GM23338 (cell line): ENCODE results near the gene ANKRD23. TPM values are rescaled to one million over a fixed set of nuclear protein-coding genes. Genes with fewer than 3 reads are reported as not detected.
A peak's percentile ranks its signal among the peaks of the same experiment; 100 is the strongest.

Experiments
- ATAC-seq: fragments of 200-7000 bp; cut with Tn5 transposase; 3 replicates; pipeline ENCODE4 v1.9.1; 2020
- DNase-seq: peaks from one replicate; pipeline ENCODE4 v3.0.0-alpha.2; 2015; ENCODE audit warnings: low spot score
- H2AFZ ChIP-seq: fragments of 200-600 bp; sonication (generic); 2 replicates; pipeline ENCODE4 v1.8.0; 2016; ENCODE audit warnings: antibody characterized with exemption, mild to moderate bottlenecking, moderate library complexity
- H3F3A ChIP-seq: fragments of 200-600 bp; sonication (generic); replicated peaks from 2 replicates; pipeline ENCODE4 v1.8.0; 2017; ENCODE audit warnings: antibody characterized with exemption, mixed run types, low read depth
- H3K27ac ChIP-seq: fragments of 200-600 bp; sonication (generic); 2 replicates; pipeline ENCODE4 v1.6.1; 2016; ENCODE audit warnings: low read depth
- H3K27me3 ChIP-seq: fragments of 200-600 bp; sonication (generic); 2 replicates; pipeline ENCODE4 v1.8.0; 2016; ENCODE audit warnings: mild to moderate bottlenecking, mixed run types, moderate library complexity; ENCODE audit not compliant: insufficient read depth
- H3K36me3 ChIP-seq: fragments of 200-600 bp; sonication (generic); 2 replicates; pipeline ENCODE4 v1.8.0; 2016; ENCODE audit warnings: mild to moderate bottlenecking; ENCODE audit not compliant: insufficient read depth
- H3K4me1 ChIP-seq: fragments of 200-600 bp; sonication (generic); 2 replicates; pipeline ENCODE4 v1.8.0; 2016; ENCODE audit warnings: mild to moderate bottlenecking, moderate library complexity; ENCODE audit not compliant: insufficient read depth
- H3K4me2 ChIP-seq: fragments of 200-600 bp; sonication (generic); 2 replicates; pipeline ENCODE4 v1.7.1; 2017; ENCODE audit warnings: mixed run types
- H3K4me3 ChIP-seq: fragments of 200-600 bp; sonication (generic); 2 replicates; pipeline ENCODE4 v1.6.1; 2016; ENCODE audit warnings: mixed run types
- H3K79me2 ChIP-seq: fragments of 200-600 bp; sonication (generic); replicated peaks from 2 replicates; pipeline ENCODE4 v1.8.0; 2017; ENCODE audit warnings: mild to moderate bottlenecking; ENCODE audit not compliant: insufficient read depth
- H3K9me2 ChIP-seq: fragments of 200-600 bp; sonication (generic); 2 replicates; pipeline ENCODE4 v1.8.0; 2017; ENCODE audit not compliant: insufficient read depth
- H4K20me1 ChIP-seq: fragments of 200-600 bp; sonication (generic); replicated peaks from 2 replicates; pipeline ENCODE4 v1.8.0; 2017; ENCODE audit warnings: mild to moderate bottlenecking; ENCODE audit not compliant: insufficient read depth
- H3K27ac Mint-ChIP-seq: 2 replicates; pipeline ENCODE4 v1.8.0; 2020; ENCODE audit warnings: inconsistent platforms, mild to moderate bottlenecking, moderate library complexity, mixed read lengths
- H3K27me3 Mint-ChIP-seq: 3 replicates; pipeline ENCODE4 v1.8.0; 2022; ENCODE audit warnings: low read depth, mild to moderate bottlenecking, moderate library complexity, mixed read lengths, inconsistent platforms; ENCODE audit not compliant: insufficient read depth, poor library complexity
- H3K36me3 Mint-ChIP-seq: 3 replicates; pipeline ENCODE4 v1.8.0; 2021; ENCODE audit warnings: low read depth, mild to moderate bottlenecking, inconsistent platforms, moderate library complexity, mixed read lengths
- H3K4me1 Mint-ChIP-seq: 3 replicates; pipeline ENCODE4 v1.8.0; 2020; ENCODE audit warnings: mild to moderate bottlenecking, inconsistent platforms, mixed read lengths
- H3K4me3 Mint-ChIP-seq: 3 replicates; pipeline ENCODE4 v1.8.0; 2021; ENCODE audit warnings: moderate library complexity, mild to moderate bottlenecking, inconsistent platforms, mixed read lengths
- H3K9me3 Mint-ChIP-seq: 3 replicates; pipeline ENCODE4 v1.8.0; 2020; ENCODE audit warnings: moderate library complexity, mild to moderate bottlenecking, inconsistent platforms, mixed read lengths
- CTCF ChIP-seq, 2 experiments: fragments of 200-600 bp in 1 of 2; sonication (generic) in 1 of 2; conservative IDR thresholded peaks; 2 replicates each; pipeline versions ENCODE4 v1.5.1 to v1.6.1; 2016 to 2017; ENCODE audit warnings: antibody characterized with exemption in 2 of 2, low read depth in 2 of 2, mild to moderate bottlenecking in 2 of 2, moderate library complexity in 1 of 2
- POLR2AphosphoS5 ChIP-seq: IDR thresholded peaks from 2 replicates; pipeline ENCODE4 v1.6.1; 2016; ENCODE audit warnings: antibody characterized with exemption, low read depth
- STAT1 ChIP-seq: IDR thresholded peaks from one replicate; pipeline ENCODE4 v1.6.1; 2016; ENCODE audit warnings: antibody characterized with exemption; ENCODE audit not compliant: unreplicated experiment
- polyA plus RNA-seq: library from polyadenylated mRNA; unstranded; fragments of >200 nt; fragmentation: Nextera tagmentation; extraction: Ambion mirVana; gene quantifications from 2 replicates; pipeline ENCODE4 v1.2.1, GENCODE V29; 2016
- total RNA-seq: library from RNA; depleted of rRNA; stranded (reverse); fragments of >200 nt; shearing (Covaris generic); gene quantifications from 2 replicates; pipeline ENCODE4 v1.2.3, GENCODE V29; 2014
- TF ChIP-seq, protein P1 (sequence below): fragments of 250-450 bp; sonication (Bioruptor Pico); IDR thresholded peaks from 2 replicates; pipeline ENCODE4 v1.5.0; 2020; ENCODE audit warnings: mild to moderate bottlenecking, moderate library complexity

ANKRD23 gene
- total and polyA plus RNA-seq, 2 experiments from 2014 or later: 4.0 to 5.0 TPM

DNA sequence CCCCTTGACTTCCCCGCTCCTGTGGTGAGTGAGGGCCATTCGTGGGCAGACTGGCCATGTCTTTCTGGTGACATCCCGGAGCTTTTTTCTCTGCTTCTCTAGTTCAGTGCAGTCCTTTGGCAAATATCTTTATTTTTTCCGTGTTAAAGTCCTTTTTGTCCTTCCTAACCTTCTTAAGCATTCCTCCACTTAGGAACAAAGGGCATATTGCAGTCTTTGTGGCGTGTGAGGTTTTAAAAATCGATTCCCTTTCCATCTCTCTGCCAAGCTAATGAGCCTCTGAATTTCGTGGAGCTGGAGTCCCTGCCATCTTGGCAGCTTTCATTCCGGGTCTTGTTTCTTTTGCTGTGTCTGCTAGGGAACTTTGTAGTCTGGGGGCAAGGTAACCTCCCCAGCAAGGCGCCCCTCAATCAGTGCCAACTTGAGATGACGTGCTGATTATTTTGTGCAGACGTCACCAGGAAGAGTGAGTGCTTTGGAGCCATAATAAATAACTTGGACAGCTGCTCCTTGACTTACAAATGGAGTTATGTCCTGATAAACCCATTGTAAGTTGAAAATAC is 22.6 kb downstream of the ANKRD23 start:
- H3K27ac ChIP-seq: peak overlapping the region; percentile 50; the same call in 1 of the 2 replicates
- H3K4me2 ChIP-seq: no peak overlapping the region
- H2AFZ ChIP-seq: no peak overlapping the region
- no peak for TF ChIP-seq POLR2AphosphoS5
- TF ChIP-seq, protein P1, sequence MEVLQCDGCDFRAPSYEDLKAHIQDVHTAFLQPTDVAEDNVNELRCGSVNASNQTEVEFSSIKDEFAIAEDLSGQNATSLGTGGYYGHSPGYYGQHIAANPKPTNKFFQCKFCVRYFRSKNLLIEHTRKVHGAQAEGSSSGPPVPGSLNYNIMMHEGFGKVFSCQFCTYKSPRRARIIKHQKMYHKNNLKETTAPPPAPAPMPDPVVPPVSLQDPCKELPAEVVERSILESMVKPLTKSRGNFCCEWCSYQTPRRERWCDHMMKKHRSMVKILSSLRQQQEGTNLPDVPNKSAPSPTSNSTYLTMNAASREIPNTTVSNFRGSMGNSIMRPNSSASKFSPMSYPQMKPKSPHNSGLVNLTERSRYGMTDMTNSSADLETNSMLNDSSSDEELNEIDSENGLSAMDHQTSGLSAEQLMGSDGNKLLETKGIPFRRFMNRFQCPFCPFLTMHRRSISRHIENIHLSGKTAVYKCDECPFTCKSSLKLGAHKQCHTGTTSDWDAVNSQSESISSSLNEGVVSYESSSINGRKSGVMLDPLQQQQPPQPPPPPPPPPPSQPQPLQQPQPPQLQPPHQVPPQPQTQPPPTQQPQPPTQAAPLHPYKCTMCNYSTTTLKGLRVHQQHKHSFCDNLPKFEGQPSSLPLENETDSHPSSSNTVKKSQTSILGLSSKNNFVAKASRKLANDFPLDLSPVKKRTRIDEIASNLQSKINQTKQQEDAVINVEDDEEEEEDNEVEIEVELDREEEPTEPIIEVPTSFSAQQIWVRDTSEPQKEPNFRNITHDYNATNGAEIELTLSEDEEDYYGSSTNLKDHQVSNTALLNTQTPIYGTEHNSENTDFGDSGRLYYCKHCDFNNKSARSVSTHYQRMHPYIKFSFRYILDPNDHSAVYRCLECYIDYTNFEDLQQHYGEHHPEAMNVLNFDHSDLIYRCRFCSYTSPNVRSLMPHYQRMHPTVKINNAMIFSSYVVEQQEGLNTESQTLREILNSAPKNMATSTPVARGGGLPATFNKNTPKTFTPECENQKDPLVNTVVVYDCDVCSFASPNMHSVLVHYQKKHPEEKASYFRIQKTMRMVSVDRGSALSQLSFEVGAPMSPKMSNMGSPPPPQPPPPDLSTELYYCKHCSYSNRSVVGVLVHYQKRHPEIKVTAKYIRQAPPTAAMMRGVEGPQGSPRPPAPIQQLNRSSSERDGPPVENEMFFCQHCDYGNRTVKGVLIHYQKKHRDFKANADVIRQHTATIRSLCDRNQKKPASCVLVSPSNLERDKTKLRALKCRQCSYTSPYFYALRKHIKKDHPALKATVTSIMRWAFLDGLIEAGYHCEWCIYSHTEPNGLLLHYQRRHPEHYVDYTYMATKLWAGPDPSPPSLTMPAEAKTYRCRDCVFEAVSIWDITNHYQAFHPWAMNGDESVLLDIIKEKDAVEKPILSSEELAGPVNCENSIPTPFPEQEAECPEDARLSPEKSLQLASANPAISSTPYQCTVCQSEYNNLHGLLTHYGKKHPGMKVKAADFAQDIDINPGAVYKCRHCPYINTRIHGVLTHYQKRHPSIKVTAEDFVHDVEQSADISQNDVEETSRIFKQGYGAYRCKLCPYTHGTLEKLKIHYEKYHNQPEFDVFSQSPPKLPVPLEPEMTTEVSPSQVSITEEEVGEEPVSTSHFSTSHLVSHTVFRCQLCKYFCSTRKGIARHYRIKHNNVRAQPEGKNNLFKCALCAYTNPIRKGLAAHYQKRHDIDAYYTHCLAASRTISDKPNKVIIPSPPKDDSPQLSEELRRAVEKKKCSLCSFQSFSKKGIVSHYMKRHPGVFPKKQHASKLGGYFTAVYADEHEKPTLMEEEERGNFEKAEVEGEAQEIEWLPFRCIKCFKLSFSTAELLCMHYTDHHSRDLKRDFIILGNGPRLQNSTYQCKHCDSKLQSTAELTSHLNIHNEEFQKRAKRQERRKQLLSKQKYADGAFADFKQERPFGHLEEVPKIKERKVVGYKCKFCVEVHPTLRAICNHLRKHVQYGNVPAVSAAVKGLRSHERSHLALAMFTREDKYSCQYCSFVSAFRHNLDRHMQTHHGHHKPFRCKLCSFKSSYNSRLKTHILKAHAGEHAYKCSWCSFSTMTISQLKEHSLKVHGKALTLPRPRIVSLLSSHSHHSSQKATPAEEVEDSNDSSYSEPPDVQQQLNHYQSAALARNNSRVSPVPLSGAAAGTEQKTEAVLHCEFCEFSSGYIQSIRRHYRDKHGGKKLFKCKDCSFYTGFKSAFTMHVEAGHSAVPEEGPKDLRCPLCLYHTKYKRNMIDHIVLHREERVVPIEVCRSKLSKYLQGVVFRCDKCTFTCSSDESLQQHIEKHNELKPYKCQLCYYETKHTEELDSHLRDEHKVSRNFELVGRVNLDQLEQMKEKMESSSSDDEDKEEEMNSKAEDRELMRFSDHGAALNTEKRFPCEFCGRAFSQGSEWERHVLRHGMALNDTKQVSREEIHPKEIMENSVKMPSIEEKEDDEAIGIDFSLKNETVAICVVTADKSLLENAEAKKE (CRISPR knock-in tag): no peak
- H3F3A ChIP-seq: no peaks in the 10 kb centered on the region
- peaks cover 40% of the 10 kb centered on the region for H3K4me1 Mint-ChIP-seq
- H3K27me3 Mint-ChIP-seq: peaks cover 18% of the 10 kb centered on the region
- H3K4me3 ChIP-seq: no peak overlapping the region
- H3K36me3 ChIP-seq: no peaks in the 10 kb centered on the region; the same call in 1 of the 2 replicates
- H3K27me3 ChIP-seq: no peaks in the 10 kb centered on the region
- peaks cover 16% of the 10 kb centered on the region for H3K4me1 ChIP-seq
- no peaks in the 10 kb centered on the region for H3K9me3 Mint-ChIP-seq
- no peak overlapping the region for H3K27ac Mint-ChIP-seq
- peaks cover 51% of the 10 kb centered on the region for H4K20me1 ChIP-seq
- no peak overlapping the region for H3K4me3 Mint-ChIP-seq
- ATAC-seq (no peak), DNase-seq (no peak)
- H3K9me2 ChIP-seq: no peaks in the 10 kb centered on the region
- H3K79me2 ChIP-seq: peaks cover 78% of the 10 kb centered on the region
- H3K36me3 Mint-ChIP-seq: peaks cover 58% of the 10 kb centered on the region

DNA sequence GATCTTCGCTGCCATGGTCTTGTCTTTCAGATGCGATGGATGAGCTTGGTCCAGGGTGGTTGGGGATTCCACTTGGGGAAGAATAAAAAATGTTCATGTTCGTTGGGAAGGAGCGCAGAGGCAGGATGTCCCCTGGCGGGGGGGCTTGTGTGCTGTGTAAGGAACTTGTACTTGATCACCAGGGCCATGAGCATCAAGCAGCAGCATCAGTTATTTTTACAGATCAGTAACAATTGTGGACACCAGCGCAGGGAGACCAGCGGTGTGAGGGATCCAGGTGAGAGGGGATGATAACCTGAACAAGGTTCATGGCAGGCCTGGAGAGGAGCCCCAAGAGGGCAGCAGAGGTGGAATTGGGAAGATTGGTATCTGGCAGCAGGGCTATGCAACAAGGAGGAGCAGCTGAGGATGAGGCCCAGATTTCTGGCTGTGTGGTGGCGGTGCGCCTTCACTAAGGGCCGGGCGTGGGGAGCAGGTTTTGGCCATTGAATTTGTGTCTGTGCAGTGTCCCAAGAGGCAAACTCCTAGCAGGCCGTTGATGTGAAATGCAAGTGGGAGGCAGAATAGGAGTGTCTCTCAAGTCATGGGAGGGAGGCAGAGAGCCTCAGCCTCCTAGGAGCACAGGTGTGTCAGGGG is 23.8 kb downstream of the ANKRD23 start:
- peaks cover 48% of the 10 kb centered on the region for H3K36me3 Mint-ChIP-seq
- Histone ChIP-seq H2AFZ (no peak overlapping the region), H3K27ac (no peak overlapping the region), H3K27me3 (no peaks in the 10 kb centered on the region), H3K4me2 (peak overlapping the region; percentile 38; the same call in 1 of the 2 replicates), H3K79me2 (peaks cover 78% of the 10 kb centered on the region), H3K4me1 (peaks cover 19% of the 10 kb centered on the region), H3K36me3 (no peaks in the 10 kb centered on the region; the same call in 1 of the 2 replicates), H4K20me1 (peaks cover 51% of the 10 kb centered on the region), H3K4me3 (0 out of 2 replicates have a peak overlapping the region, but pooled peaks have one; percentile 10), H3K9me2 (no peaks in the 10 kb centered on the region), H3F3A (peaks cover 6% of the 10 kb centered on the region; the same call in 1 of the 2 replicates)
- TF ChIP-seq STAT1: no peak
- peak in 1 of 2 experiments; percentile 14; a peak in 1 of 4 replicates for TF ChIP-seq CTCF (conservative IDR thresholded peaks at IDR 0.05; ENCODE audit: low read depth in 2 of 2)
- peak overlapping the region; percentile 10; the same call in 2 of the 3 replicates for H3K4me3 Mint-ChIP-seq
- no peaks in the 10 kb centered on the region for H3K9me3 Mint-ChIP-seq
- peak overlapping the region; percentile 4; the same call in 1 of the 2 replicates for H3K27ac Mint-ChIP-seq
- peaks cover 18% of the 10 kb centered on the region for H3K27me3 Mint-ChIP-seq
- no peak for ATAC-seq
- DNase-seq: no peak
- H3K4me1 Mint-ChIP-seq: peaks cover 40% of the 10 kb centered on the region
